Choroid plexus epithelial cell (primary cell): ENCODE data around the gene DLGAP1.

Experiments used
- DNase-seq: peaks from one replicate; pipeline ENCODE4 v3.0.0-alpha.2; 2010; ENCODE audit warnings: low read depth
- H3K4me3 ChIP-seq: 2 replicates; pipeline ENCODE4 v1.5.1; 2011; ENCODE audit warnings: low read depth, mild to moderate bottlenecking, control low read depth, low read length, moderate library complexity
- CTCF ChIP-seq: conservative IDR thresholded peaks from 2 replicates; pipeline ENCODE4 v1.5.1; 2011; ENCODE audit warnings: low read depth, mild to moderate bottlenecking, control low read depth, inconsistent platforms, low read length, moderate library complexity

The DLGAP1 gene

GRCh38 chr18:3619222-3619621, 835.9 kb downstream of the DLGAP1 start:
- TF ChIP-seq CTCF = no peak
- DNase-seq = no peak
- H3K4me3 ChIP-seq = no peak overlapping the region

DNA sequence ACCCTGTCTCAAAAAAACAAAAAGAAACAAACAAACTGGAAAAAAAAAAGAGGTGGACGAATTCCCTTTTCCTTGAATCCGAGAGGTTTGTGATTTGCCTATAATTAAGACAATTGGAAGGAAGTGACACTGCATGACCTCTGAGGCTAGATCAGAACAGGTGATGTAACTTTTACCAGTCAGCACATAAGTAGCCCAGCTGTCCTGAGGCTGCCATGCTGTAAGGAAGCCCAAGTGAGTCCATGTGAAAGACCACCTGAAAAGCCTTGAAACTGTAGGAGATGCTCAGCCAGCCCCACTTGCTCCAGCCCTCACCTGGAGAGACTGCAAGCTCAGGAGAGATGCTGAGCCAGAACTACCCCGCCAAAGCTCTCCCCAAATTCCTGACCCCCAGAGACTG, 838.4 kb downstream of the DLGAP1 start:
- DNase-seq = no peak

DNA sequence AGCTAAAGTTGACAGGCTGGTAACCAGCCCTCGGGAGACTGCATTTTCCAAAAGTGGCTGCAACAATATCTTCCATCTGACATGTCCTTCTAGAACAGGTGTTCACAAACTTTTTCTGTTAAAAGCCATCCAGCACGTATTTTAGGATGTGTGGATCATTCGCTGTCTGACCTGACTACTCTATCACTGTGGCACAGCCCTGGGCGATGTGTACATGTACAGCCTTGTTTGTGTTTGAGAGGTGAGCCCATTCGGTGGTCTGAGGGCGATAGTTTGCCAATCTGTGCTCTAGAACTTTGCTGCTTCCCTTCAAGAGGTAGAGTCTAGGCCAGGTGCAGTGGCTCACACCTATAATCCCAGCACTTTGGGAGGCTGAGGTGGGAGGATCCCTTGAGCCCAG, 839.0 kb downstream of the DLGAP1 start:
- DNase-seq = no peak
- no peak for TF ChIP-seq CTCF
- no peak overlapping the region for H3K4me3 ChIP-seq

More for the DNA sequence above, 838.4 kb downstream of the DLGAP1 start:
- no peak for TF ChIP-seq CTCF
- no peak overlapping the region for H3K4me3 ChIP-seq

- no peak overlapping the region for H3K4me3 ChIP-seq
- no peak for DNase-seq
- TF ChIP-seq CTCF = no peak
Observed at GRCh38 chr18:3615374-3615985, 839.6 kb downstream of the DLGAP1 start.

DNA sequence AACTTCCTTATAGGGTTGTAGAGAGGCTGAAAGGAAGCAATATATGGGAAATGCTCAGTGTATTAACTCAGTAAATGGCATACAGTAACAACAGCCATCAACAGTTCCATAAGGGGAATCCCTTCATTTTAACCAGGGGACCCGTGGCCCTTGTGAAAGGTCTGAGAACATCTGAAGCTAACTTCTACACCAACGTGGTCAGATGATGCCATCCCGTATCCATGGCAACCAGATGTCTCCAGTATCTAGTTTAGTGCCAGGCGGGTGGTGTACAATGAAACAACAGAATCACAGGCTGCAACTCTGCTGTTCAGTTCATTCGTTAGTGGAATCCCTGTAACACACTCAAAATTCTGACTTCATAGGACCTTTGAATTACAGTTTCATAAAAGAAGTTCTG, 842.8 kb downstream of the DLGAP1 start:
- no peak overlapping the region for H3K4me3 ChIP-seq
- TF ChIP-seq CTCF = no peak
- DNase-seq = no peak

- no peak overlapping the region for H3K4me3 ChIP-seq
- DNase-seq = no peak
- TF ChIP-seq CTCF = peak; percentile 0
Observed at GRCh38 chr18:3611313-3612090, 843.6 kb downstream of the DLGAP1 start.

DNA sequence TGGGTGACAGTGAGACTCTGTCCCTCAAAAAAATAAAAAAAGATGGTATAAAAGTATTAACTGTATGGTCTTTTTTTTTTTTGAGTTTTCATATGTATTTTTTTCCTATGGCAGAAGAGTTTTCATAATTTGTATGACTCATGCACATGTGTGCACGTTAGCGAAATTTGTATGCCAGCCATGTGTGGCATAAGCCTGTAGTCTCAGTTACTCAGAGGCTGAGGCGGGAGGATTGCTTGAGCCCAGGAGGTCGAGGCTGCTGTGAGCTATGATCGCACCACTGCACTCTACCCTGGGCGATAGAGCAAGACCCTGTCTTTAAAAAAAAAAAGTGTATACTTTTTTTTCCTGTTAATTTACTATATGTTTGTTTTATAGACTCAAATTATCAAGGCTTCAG, 844.3 kb downstream of the DLGAP1 start:
- TF ChIP-seq CTCF = no peak
- no peak overlapping the region for H3K4me3 ChIP-seq
- no peak for DNase-seq
